Stimulated activated naive CD8-positive, alpha-beta T cell treated with anti-CD3 and anti-CD28 coated beads, Interleukin-15, Interleukin-2, amounts not matched to agents 100 U/mL and 50 U/mL, for 24 hours (primary cell): Measurements from ENCODE around the gene GPR176.

Experiments
- ATAC-seq: fragments of 150-1000 bp; cut with Tn5 transposase; one replicate; pipeline ENCODE4 v1.10.0; 2021
- DNase-seq: peaks from one replicate; pipeline ENCODE4 v3.0.0; 2021

GPR176 gene

DNA sequence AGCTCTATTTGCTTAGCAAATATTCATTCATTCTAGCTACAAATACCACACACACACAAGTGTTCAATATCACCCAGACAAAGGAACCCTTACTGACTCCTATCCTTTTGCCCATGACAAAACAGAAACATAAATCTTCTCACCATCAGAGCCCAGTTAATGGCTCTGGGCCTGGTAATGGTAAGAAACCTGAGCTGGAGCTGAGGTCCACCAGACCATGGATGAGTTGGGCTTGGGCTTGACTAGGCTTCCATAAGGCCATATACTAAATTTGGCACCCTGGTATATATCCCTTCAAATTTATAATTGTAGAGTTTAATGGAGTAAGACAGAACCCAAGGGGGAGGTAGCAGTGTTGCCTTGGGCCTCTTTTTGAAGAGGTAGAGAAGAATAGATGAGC is 29.4 kb downstream of the GPR176 start:
- DNase-seq, result no peak
- ATAC-seq, result no peak

DNA sequence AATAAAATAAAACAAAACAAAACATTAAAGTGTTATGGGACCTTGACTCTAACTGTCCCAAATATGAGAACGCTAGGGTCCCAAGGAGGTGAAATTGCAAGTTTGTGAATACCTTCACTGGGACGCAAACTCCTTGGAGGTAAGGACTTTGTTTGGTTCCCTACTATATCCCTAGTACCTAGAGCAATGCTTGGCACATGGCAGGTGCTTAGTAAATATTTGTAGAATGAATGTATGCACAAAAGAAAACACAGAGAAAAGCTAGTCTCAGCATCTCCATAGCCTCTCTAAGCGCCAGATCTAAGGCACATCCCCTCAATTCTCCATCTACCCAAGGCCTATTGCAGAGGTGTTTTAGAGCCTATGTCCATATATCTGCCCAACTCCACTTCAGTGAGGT is 30.5 kb downstream of the GPR176 start:
- no peak for ATAC-seq
- DNase-seq, result no peak

DNA sequence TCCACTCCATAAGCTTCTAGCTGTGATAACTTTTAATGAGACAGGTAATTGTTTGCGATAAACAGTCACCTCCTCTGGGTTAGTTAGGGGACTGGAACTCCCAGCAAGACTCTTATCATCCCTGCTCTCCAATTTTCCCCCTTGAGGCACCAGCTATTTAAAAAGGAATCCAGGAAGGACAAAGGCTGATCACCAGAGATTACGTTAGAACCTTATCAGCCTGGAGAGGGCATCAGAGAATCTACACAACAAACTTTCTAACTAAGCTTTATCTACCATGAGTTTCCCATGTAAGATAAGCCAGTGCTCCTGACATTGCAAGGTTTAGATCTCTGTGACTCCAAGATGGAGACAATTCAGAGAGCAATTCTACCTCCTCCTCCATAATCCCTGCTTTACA is 31.3 kb downstream of the GPR176 start:
- DNase-seq (no peak), ATAC-seq (no peak)

DNA sequence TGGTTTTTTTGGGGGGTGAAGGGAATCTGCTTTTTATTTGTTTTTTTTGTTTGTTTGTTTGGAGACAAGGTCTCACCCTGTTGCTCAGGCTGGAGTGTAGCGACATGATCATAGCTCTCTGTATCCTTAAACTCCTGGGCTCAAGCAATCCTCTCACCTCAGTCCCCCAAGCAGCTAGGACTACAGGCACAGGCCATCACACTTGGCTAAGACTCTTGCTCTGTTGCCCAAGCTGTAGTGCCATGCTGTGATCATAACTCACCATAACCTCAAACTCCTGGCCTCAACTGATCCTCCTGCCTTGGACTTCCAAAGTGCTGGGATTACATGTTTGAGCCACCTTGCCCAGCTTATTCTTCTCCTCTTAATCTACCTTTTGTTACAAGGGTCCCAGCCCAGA is 31.8 kb downstream of the GPR176 start:
- no peak for ATAC-seq
- DNase-seq, result no peak

DNA sequence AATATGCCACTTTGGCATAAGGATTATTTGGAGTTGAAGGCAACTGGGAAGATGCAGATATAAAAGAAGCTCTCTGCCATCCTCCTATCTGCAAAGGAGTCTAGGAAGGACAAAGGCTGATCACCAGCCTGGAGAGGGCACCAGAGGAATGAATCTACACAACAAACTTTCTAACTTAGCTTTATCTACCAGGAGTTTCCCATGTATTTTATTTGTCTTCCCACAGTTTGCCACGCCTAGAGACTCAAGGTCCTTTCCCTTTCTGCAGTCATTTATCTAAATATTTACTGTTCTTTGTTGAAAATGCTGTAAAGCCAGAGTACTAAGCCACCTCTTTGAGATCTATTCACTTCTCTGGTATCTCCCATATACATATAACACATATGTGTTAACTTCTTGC is 32.2 kb downstream of the GPR176 start:
- ATAC-seq (no peak), DNase-seq (no peak)

DNA sequence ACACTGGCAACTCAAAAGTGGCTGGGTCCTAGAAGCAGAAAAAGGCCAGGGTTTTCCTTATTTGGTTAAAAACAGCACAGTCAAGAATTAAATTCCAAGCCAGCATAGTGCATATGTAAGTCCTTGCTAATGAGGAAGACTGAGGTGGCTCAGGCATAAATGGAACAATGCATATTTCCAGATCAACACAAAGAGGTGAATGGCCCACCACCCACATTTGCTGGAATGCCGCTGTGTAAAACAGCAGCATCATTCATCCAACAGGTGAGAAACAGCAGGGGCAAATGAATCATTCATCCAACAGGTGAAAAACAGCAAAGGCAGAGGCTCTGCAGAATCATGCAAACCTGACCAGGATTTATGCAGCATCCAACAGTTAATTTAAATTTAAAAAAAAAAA is 32.9 kb downstream of the GPR176 start:
- no peak for DNase-seq
- no peak for ATAC-seq

DNA sequence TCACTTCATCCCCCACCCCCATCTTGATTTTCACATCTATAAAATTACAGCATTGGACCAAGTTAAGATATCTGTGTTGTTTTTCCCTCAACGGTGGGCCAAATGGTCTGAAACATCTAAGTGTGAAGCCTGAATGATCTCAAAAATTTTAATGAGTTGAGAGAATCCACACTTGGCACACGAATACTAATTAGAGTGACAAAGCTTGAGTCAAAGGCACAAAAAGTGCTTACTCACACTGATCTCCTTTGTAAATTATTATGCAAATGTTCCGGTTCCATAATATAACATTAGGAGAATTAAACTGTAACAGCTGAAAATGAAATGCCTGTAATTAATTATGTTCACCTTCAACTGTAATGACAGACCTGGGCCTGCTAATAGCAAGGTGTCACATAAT is 33.6 kb downstream of the GPR176 start:
- no peak for ATAC-seq
- no peak for DNase-seq

DNA sequence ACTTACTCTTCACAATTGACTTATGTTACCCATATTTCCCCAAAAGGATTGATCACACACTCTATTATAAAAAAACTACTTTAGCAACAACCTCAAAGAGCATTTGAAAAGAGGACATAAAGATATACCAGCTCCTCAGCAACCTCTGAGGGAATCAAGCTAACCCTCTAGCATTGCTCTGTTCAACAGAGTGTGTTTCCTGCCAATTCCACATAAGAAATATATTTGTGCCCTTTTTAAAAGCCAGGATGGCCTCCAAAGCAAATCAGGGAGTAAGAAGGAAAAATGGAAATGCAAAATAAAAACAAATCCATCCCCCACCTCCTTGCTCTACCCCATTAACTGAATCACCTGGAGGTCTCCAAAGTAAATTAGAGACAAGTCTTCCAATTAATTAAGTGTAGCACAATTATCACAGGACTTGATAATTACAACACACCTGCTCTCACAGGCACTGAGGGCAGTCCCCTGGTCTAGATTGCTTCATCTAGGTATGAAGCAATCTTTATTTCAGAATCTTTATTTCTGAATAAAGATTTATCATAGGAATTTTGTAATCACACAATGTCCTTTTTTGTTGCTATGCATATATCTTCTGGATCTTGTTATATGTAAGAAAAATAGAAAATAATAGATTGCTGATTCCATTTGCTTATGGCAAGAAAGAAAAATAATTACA is 34.8 kb downstream of the GPR176 start:
- ATAC-seq, result no peak
- no peak for DNase-seq

DNA sequence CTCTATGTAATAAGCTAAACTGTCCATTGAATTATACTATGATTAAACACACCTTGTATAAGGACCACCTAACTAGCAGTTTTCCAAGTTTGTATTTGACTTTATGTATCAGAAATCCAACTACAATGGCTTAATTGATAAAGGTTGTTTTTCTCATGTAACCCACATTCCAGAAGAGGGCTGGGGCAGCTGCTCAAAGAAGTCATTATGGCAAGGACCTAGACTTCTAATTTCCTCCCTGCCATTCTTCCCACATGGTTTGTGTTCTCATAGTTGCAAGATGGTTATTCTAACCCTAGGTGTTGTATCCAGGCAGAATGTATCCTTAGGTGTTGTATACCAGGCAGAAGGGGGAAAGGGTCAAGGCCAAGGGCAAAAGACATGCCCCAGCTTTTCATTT is 35.7 kb downstream of the GPR176 start:
- ATAC-seq (no peak), DNase-seq (no peak)

DNA sequence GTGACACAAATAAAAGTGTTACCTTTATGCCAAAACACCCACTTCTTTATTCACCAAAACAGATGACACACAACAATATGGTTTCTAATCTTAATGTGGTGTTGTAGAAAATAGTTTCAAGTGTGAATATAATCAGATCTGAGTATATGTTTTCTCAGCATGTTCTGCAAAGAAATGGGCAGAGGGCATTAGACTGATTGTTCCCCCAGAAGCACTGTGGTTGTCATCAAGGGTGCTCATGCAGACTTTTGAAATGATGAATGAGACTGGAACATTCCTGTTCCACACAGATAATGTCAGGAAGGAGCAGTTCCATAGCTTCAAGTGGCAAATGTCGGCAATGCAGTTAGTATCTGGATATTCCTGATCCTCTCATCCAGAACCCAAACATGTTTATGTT is 37.5 kb downstream of the GPR176 start:
- ATAC-seq, result no peak

DNA sequence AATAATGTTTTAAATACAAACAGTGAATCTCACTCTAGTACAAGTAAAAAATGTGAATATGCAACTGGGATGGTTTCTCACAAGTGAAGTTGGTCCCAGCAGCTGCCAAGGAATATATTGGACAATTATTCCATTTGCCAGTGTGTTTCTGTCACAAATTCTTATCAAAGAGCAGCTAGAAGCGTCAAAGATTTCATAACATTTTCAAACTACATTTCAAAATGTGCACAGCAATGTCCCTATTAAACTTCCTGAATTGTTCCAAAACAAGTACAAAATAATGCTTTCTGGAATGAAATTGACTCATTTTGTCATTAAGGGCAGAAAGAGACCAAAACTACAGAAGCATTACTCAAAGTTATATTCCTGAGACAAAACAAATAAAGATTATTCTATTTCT is 38.3 kb downstream of the GPR176 start:
- no peak for DNase-seq
- ATAC-seq, result no peak

More for the DNA sequence above, 37.5 kb downstream of the GPR176 start:
- DNase-seq, result no peak

DNA sequence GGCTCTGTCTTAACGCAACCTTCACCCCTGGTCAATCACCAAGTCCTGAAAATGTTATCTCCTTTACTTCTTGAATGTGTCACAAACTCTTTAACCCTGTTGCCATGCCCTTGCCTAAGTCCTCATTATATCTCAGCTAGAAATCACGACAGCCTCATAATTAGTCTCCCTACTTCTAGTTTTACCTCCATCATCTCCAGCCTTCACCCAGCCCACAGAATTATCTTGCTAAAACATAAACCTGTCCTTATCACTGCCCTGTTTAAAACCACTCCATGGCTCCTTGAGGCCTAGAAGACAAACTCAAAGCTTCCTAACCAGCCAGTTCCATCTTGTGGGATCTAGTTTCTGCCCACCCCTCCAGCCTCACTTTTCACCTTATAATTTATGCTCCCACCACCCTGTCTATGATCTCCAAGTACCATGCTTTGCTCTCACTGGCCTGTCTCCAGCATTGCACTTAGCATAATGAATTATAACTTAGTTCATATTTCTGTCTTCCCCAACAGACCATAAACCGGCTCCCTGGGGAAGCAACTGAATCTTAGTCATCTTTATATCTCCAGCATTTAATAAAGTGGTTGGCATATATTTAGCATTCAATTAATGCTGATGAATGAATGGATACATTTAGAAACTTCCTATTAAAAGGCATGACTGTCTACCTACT is 39.2 kb downstream of the GPR176 start:
- DNase-seq, result no peak
- no peak for ATAC-seq

DNA sequence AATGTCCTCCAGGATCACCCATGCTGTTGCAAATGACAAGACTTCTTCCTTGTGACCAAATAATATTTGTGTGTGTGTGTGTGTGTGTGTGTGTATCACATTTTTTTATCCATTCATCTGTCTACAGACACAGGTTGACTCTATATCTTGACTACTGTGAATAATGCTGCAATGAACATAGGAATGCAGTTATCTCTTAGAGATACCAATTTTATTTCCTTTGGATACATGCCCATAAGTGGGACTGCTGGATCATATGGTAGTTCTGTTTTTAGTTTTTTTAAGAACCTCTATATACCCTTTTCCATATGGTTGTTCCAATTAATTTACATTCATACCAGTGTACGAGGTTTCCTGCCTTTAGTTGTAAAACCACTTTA is 41.7 kb downstream of the GPR176 start:
- ATAC-seq (no peak), DNase-seq (no peak)

DNA sequence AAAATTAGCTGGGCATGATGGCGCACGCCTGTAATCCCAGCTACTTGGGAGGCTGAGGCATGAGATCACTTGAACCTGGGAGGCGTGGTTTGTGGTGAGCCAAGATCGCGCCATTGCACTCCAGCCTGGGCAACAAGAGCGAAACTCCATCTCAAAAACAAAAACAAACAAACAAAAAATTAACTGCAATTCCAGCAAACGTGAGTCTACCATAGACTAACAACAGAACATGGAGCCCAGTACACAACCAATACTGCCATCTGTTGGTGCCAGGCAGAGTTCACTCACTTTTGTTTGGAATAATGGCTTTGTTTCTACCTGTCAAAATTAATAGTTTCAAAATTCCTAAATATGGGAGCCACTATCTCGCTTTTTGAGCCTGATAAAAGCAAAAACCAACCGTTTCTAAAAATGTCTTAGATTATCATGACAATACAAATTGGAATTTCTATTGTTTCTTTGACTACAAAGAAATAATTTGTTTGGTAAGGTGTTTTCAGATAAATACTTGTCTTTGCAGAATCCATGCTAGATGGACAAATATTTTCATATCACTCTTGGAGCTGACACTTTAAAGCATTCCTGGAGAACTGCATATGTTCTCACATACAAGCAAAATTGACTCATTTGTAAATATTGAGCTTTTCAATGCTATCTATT is 45.0 kb downstream of the GPR176 start:
- DNase-seq, result peak; percentile 14
- no peak for ATAC-seq

DNA sequence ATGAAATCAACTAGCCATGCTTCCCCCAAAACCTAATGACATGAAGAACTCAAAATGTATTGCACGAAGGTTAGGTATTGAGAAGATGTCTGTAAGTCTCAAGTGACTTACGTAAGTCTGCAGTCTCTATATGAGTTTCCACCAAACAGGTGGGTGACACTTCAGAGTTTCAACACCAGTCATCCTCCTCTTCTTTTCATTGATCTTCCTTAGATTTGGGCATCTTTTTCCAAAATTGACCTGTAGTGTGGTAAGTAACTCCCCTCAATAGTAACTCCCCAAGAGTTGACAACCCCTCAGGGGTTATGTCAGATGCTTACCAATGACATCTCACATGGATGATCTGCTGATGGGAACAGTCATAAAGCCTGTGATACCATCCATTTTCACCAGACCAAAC is 46.1 kb downstream of the GPR176 start:
- DNase-seq (no peak), ATAC-seq (peak; percentile 40)

DNA sequence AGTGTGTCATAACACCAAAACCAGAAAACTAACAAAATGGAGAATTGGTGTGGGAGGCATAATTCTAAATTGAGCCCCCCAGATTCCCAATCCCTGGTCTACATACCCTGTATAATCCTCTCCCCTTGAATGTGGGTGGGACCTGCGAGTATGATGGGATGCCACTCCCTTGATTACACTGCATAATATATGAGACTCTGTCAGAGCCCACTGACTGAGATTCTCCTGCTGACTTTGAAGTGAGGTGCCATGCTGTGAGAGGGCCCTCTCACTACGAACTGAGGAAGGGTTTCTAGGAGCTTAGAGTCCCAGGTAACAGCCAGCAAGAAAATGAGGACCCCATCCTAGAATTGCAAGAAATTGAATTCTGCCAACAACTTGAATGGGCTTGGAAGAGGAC is 49.5 kb downstream of the GPR176 start:
- ATAC-seq (no peak), DNase-seq (no peak)

DNA sequence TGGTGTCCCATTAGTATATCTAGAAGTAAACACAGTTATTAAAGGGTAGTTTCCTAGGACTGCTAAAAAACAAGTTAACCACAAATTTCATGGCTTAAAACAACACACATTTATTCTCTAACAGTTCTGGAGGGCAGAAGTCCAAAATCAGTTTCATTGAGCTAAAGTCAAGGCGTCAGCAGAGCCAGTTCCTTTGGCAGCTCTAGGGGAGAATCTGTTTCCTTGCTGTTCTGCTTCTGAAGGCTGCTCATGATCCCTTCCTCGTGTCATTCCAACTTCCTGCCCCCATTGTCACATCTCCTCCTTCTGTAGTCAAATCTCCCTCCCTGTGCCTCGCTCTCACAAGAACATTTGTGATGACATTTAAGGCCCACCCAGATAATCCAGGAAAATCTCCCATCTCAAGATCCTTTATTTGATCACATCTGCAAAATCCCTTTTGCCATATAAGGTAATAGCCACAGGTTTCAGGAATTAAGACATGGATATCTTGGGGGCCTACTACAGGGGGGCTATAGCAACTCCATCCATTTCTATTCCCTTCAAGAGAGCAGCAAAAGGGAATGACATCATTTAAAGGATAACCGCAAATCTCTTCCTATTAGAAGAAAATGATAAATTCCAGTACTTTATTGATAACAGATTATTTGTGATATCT is 50.1 kb downstream of the GPR176 start:
- no peak for ATAC-seq
- no peak for DNase-seq

DNA sequence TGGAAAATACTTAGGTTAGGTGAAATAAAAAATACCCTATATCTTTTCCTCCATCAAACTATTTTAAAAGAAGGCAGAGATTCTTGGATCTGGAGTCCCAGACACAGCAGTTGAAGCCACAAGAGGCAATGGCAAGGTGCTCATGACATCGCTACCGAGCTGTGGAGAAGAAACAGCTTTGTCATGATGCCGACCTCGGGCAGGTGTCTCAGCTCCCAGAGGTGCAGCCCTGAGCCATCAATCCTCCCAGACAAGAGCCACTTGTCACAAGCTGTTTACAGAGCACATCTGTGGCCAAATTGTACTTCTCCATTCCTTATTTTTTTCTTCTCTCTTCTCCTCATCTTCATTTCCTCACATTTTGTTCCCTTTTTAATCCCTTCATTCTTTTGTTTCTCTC is 50.8 kb downstream of the GPR176 start:
- DNase-seq (no peak), ATAC-seq (no peak)

DNA sequence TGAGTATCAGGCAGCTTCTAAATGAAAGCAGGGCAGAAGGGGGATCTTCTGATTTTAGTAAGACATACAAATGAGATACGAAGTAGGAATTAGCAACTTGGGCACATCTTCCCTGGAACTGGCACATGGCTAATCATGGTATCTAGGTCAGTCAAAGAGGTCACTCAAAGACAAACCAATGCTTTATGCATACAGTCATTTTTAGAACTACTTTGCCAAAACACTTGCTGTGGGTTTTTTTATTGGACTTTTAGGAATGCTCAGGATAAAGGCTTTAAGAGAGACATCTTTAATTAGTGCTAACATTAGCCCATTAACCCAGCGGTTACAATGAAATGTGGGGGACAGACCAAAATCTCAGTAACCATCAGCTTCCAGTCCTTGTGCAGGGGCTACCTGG is 51.7 kb downstream of the GPR176 start:
- ATAC-seq (no peak), DNase-seq (no peak)

DNA sequence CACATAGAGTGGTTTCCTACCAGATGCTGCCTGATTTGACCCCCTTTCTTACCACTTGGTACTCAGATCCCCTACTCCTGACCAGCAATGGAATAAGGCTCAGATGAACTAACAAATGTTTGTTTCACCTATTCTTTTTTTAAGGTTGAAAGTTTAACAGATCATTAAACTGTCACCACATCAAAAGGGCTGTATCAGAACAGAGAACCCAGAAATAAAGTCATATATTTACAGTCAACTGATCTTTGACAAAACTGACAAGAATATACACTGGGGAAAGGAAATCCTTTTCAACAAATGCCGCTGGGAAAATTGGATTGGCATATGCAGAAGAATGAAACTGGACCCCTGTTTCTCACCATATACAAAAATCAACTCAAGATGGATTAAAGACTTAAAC is 56.0 kb downstream of the GPR176 start:
- no peak for ATAC-seq
- no peak for DNase-seq

DNA sequence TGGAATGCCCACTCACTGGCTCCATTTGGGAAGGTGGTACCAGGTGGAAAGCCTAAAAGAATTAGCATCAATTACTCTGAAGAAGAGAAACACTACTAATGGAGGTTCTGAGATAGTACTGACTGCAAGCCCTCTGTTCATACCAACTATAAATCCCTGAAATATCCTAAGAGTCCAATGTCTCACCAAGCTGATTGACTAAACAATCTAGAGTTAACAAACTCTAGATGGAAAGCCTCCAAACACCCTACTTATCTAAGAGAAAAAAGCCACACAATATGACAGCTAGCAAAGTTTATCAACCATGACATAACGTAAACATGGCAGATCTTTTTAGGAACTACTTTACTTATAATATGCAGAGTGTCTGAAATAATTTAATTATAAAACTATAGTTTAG is 59.2 kb downstream of the GPR176 start:
- DNase-seq (no peak), ATAC-seq (no peak)

DNA sequence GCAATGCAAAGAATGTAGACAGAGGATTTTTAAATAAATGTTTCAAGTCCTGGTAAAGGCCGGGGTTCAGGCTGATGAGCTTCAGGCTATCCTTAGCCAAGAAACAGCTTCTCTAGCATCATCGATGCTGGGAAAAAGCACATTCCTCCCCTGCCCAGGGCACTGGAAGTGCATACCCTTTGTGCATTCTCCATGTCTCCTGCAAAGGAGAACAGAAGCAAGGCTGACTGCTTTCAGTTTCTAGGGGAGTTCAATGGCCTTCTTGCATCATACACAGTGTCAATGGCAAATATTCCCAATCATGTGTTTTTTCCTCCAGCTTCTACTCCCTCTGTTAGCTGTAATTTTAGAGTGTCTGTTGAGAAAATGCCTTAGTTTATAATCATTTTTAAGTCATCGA is 59.9 kb downstream of the GPR176 start:
- DNase-seq (no peak), ATAC-seq (no peak)

DNA sequence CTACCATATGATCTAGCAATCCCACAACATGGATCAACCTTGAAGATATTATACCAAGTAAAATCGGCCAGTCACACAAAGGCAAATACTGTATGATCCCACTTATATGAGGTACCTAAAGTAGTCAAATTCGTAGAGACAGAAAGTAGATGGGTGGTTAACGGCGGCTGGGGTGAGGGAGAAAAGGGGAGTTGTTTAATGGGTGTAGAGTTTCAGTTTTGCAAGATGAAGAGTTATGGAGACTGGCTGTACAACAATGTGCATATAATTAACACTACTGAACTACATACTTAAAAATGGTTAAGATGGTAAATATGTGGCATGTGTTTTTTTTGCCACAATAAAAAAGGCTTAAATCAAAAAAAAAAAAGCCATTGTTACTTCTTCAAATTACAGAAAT is 60.4 kb downstream of the GPR176 start:
- DNase-seq, result no peak
- no peak for ATAC-seq
